ENCODE data around the gene SPINK8.

Gene SPINK8

GRCh38 chr3:48269592-48269991 is 63.9 kb downstream of the SPINK8 start:
- no peak for DNase-seq (ENCODE audit: extremely low spot score)
- TF ChIP-seq FOXM1 (IDR thresholded peaks at IDR 0.05; ENCODE audit: borderline replicate concordance) (no peak), SUZ12 (IDR thresholded peaks at IDR 0.05) (no peak)
- POLR2A ChIA-PET, result interaction anchor here (0.9 kb wide), 1 partner anchor 29 kb away, joined by 5 read pairs; the partner anchor contains the start of gene ZNF589
- CTCF ChIA-PET, result interaction anchor here (0.7 to 2.1 kb wide), 2 partner anchors 131 to 167 kb away, joined by 3 to 7 read pairs; no protein-coding TSS in a partner anchor

DNA sequence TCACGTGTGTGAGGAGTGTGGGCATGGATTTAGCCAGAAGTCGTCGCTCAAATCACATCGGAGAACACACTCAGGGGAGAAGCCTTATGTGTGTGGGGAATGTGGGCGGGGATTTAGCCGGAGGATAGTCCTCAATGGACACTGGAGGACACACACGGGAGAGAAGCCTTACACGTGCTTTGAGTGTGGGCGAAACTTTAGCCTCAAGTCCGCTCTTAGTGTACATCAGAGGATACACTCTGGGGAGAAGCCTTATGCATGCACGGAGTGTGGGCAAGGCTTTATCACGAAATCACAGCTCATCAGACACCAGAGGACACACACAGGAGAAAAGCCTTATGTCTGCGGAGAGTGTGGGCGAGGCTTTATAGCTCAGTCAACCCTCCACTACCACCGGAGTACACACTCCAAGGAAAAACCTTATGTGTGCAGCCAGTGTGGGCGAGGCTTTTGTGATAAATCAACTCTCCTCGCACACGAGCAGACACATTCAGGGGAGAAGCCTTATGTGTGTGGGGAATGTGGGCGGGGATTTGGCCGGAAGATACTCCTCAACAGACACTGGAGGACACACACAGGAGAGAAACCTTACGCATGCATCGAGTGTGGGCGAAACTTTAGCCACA is 64.4 kb downstream of the SPINK8 start:
- POLR2A ChIA-PET, result no interaction called here
- CTCF ChIA-PET, result interaction anchor here (0.7 to 2.1 kb wide), 2 partner anchors 132 to 167 kb away, joined by 3 to 7 read pairs; no protein-coding TSS in a partner anchor
- DNase-seq (ENCODE audit: extremely low spot score), result no peak

DNA sequence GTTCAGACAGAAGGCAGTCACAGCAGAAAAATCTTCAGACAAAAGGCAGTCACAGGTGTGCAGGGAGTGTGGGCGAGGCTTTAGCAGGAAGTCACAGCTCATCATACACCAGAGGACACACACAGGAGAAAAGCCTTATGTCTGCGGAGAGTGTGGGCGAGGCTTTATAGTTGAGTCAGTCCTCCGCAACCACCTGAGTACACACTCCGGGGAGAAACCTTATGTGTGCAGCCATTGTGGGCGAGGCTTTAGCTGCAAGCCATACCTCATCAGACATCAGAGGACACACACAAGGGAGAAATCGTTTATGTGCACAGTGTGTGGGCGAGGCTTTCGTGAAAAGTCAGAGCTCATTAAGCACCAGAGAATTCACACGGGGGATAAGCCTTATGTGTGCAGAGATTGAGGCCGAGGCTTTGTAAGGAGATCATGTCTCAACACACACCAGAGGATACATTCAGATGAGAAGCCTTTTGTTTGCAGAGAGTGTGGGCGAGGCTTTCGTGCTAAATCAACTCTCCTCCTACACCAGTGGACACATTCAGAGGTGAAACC is 65.0 kb downstream of the SPINK8 start:
- DNase-seq (ENCODE audit: extremely low spot score), result no peak
- ChIA-PET POLR2A (no interaction called here), CTCF (interaction anchor here (2.1 kb wide), 1 partner anchor 168 kb away, joined by 7 read pairs; no protein-coding TSS in a partner anchor)
- TF ChIP-seq ARNT (IDR thresholded peaks at IDR 0.05) (no peak), NFRKB (IDR thresholded peaks at IDR 0.05) (no peak), FOXK2 (IDR thresholded peaks at IDR 0.05) (no peak), CTBP1 (IDR thresholded peaks at IDR 0.05; ENCODE audit: borderline replicate concordance) (no peak), FOXM1 (IDR thresholded peaks at IDR 0.05; ENCODE audit: borderline replicate concordance) (no peak), TARDBP (IDR thresholded peaks at IDR 0.05) (no peak), FOXA1 (IDR thresholded peaks at IDR 0.05) (no peak), SUZ12 (IDR thresholded peaks at IDR 0.05) (no peak), HDGF (IDR thresholded peaks at IDR 0.05; ENCODE audit: borderline replicate concordance) (no peak), LEF1 (IDR thresholded peaks at IDR 0.05; ENCODE audit: borderline replicate concordance) (no peak), PKNOX1 (IDR thresholded peaks at IDR 0.05) (no peak), ZNF384 (IDR thresholded peaks at IDR 0.05) (no peak), SP1 (IDR thresholded peaks at IDR 0.05) (no peak), L3MBTL2 (conservative IDR thresholded peaks at IDR 0.05) (no peak), BHLHE40 (IDR thresholded peaks at IDR 0.05; ENCODE audit: borderline replicate concordance) (no peak), ELF4 (IDR thresholded peaks at IDR 0.05) (no peak)

More for the DNA sequence above, 64.4 kb downstream of the SPINK8 start:
- TF ChIP-seq PKNOX1 (IDR thresholded peaks at IDR 0.05) (no peak), FOXM1 (IDR thresholded peaks at IDR 0.05; ENCODE audit: borderline replicate concordance) (no peak), FOXK2 (IDR thresholded peaks at IDR 0.05) (no peak), SUZ12 (IDR thresholded peaks at IDR 0.05) (no peak), NFRKB (IDR thresholded peaks at IDR 0.05) (no peak), ZNF384 (IDR thresholded peaks at IDR 0.05) (no peak), LEF1 (IDR thresholded peaks at IDR 0.05; ENCODE audit: borderline replicate concordance) (no peak), SP1 (IDR thresholded peaks at IDR 0.05) (no peak), BHLHE40 (IDR thresholded peaks at IDR 0.05; ENCODE audit: borderline replicate concordance) (no peak), L3MBTL2 (conservative IDR thresholded peaks at IDR 0.05) (no peak), CTBP1 (IDR thresholded peaks at IDR 0.05; ENCODE audit: borderline replicate concordance) (no peak), FOXA1 (IDR thresholded peaks at IDR 0.05) (no peak), ARNT (IDR thresholded peaks at IDR 0.05) (no peak), ELF4 (IDR thresholded peaks at IDR 0.05) (no peak), HDGF (IDR thresholded peaks at IDR 0.05; ENCODE audit: borderline replicate concordance) (no peak), TARDBP (IDR thresholded peaks at IDR 0.05) (no peak)

DNA sequence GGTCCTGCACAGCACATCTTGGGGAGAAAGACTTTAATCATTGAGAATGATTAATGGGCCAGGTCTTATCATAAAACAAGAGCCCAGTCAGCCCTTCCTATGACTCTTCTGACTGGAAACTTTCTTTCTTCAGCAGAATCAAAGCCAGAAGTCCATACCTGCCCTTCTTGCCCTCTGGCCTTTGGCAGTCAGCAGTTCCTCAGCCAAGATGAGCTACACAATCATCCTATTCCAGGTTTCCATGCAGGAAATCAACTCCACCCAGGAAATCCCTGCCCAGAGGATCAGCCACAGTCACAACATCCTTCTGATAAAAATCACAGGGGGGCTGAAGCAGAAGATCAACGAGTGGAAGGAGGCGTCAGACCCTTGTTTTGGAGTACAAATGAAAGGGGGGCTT is 65.7 kb downstream of the SPINK8 start:
- no peak for TF ChIP-seq FOXM1 (IDR thresholded peaks at IDR 0.05; ENCODE audit: borderline replicate concordance)
- TF ChIP-seq NFRKB (IDR thresholded peaks at IDR 0.05), result no peak
- no peak for TF ChIP-seq FOXK2 (IDR thresholded peaks at IDR 0.05)
- TF ChIP-seq LEF1 (IDR thresholded peaks at IDR 0.05; ENCODE audit: borderline replicate concordance), result no peak
- no peak for TF ChIP-seq L3MBTL2 (conservative IDR thresholded peaks at IDR 0.05)
- no peak for TF ChIP-seq SP1 (IDR thresholded peaks at IDR 0.05)
- TF ChIP-seq BHLHE40 (IDR thresholded peaks at IDR 0.05; ENCODE audit: borderline replicate concordance), result no peak
- TF ChIP-seq ZNF384 (IDR thresholded peaks at IDR 0.05), result no peak
- TF ChIP-seq PKNOX1 (IDR thresholded peaks at IDR 0.05), result no peak
- TF ChIP-seq TARDBP (IDR thresholded peaks at IDR 0.05), result no peak
- POLR2A ChIA-PET, result no interaction called here
- CTCF ChIA-PET, result no interaction called here
- DNase-seq (ENCODE audit: extremely low spot score), result no peak

DNA sequence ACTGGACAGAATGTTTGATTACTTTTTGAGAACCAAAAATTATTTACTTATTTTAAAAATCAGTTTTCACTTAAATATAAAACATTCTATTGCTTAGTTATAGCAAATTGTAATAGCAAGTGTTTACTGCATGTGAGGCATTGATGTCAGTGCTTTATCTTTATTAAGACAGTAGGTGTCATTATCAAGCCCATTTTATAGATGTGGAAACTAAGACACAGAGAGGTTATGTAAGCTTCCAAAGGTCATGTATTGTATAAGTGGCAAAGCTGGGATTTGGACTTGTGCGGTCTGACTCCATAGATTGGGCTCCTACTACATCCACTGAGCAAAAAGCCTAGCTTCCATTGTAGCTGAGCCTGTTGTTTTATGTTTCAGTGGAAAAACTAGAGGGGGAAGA is 74.9 kb downstream of the SPINK8 start:
- CTCF ChIA-PET, result no interaction called here
- TF ChIP-seq SUZ12 (IDR thresholded peaks at IDR 0.05) (no peak), L3MBTL2 (conservative IDR thresholded peaks at IDR 0.05) (no peak), PKNOX1 (IDR thresholded peaks at IDR 0.05) (no peak), HDGF (IDR thresholded peaks at IDR 0.05; ENCODE audit: borderline replicate concordance) (no peak), FOXA1 (IDR thresholded peaks at IDR 0.05) (no peak), FOXK2 (IDR thresholded peaks at IDR 0.05) (no peak), ZNF384 (IDR thresholded peaks at IDR 0.05) (no peak), CTBP1 (IDR thresholded peaks at IDR 0.05; ENCODE audit: borderline replicate concordance) (no peak), LEF1 (IDR thresholded peaks at IDR 0.05; ENCODE audit: borderline replicate concordance) (no peak), ARNT (IDR thresholded peaks at IDR 0.05) (no peak), SP1 (IDR thresholded peaks at IDR 0.05) (no peak), TARDBP (IDR thresholded peaks at IDR 0.05) (no peak), ELF4 (IDR thresholded peaks at IDR 0.05) (no peak), BHLHE40 (IDR thresholded peaks at IDR 0.05; ENCODE audit: borderline replicate concordance) (no peak), NFRKB (IDR thresholded peaks at IDR 0.05) (no peak), FOXM1 (IDR thresholded peaks at IDR 0.05; ENCODE audit: borderline replicate concordance) (no peak)
- no peak for DNase-seq (ENCODE audit: extremely low spot score)
- POLR2A ChIA-PET, result interaction anchor here (1.2 kb wide), 1 partner anchor 18 kb away, joined by 4 read pairs; the partner anchor contains the start of gene ZNF589

Data from HEK293T (cell line).